Thyroid gland (tissue), 4 donors: Measurements from ENCODE around the gene TSR2. TPM values are rescaled to one million over a fixed set of nuclear protein-coding genes. Genes with fewer than 3 reads are reported as not detected.

Experiments
- DNase-seq, 2 donors: peaks; one replicate each; pipeline ENCODE4 v3.0.0-alpha.2; 2019
- H3K27ac ChIP-seq, 3 donors: fragments of 200-600 bp; sonication (generic); 1 replicate in 2 of 3; 2 replicates in 1 of 3; pipeline ENCODE4 v1.5.1; 2016 to 2019; ENCODE audit warnings: mild to moderate bottlenecking in 1 of 3, moderate library complexity in 1 of 3
- H3K27me3 ChIP-seq: fragments of 200-600 bp; sonication (generic); one replicate; pipeline ENCODE4 v1.5.1; 2019
- H3K36me3 ChIP-seq, 2 donors: fragments of 200-600 bp; sonication (generic); one replicate each; pipeline ENCODE4 v1.5.1; 2016 to 2019
- H3K4me1 ChIP-seq, 2 donors: fragments of 200-600 bp; sonication (generic); one replicate each; pipeline ENCODE4 v1.5.1; 2017 to 2019
- H3K4me3 ChIP-seq, 3 donors: fragments of 200-600 bp; sonication (generic); replicated peaks in 1 of 3; 1 replicate in 2 of 3; 2 replicates in 1 of 3; pipeline ENCODE4 v1.5.1; 2016; ENCODE audit warnings: mild to moderate bottlenecking in 1 of 3
- H3K9me3 ChIP-seq: fragments of 200-600 bp; sonication (generic); one replicate; pipeline ENCODE4 v1.5.1; 2017
- POLR2A ChIP-seq, 2 donors: fragments of 450-650 bp; IDR thresholded peaks; one replicate each; pipeline ENCODE4 v1.6.1; 2017; ENCODE audit warnings: antibody characterized with exemption in 2 of 2, mild to moderate bottlenecking in 2 of 2, moderate library complexity in 1 of 2
- WGBS, 2 donors: methylation state at CpG; one replicate each; pipeline ENCODE4 v1.1.5; 2017; 5-methylcytosine and 5-hydroxymethylcytosine counted together
- intact Hi-C: fragments of 100-400 bp; cut with DNase I; formaldehyde crosslinking; loops from one replicate; pipeline ENCODE4 v1.15.1; 2023
- total RNA-seq, 4 donors: library from RNA; depleted of rRNA; stranded (reverse); fragments of >200 nt; gene quantifications; one replicate each; pipeline ENCODE4 v1.2.3, GENCODE V29; 2016
- TF ChIP-seq, protein P1 (sequence below), 6 experiments: fragments of 200-600 bp in 3 of 6; fragments of 450-650 bp in 3 of 6; sonication (generic) in 3 of 6; IDR thresholded peaks; one replicate each; pipeline ENCODE4 v1.5.1; 2016 to 2019; ENCODE audit warnings: antibody characterized with exemption in 6 of 6, mild to moderate bottlenecking in 2 of 6, inconsistent platforms in 1 of 6, moderate library complexity in 1 of 6

Gene TSR2
- total RNA-seq, 4 donors from 2014 or later = 27.9 to 39.0 (median 34.3) TPM

DNA sequence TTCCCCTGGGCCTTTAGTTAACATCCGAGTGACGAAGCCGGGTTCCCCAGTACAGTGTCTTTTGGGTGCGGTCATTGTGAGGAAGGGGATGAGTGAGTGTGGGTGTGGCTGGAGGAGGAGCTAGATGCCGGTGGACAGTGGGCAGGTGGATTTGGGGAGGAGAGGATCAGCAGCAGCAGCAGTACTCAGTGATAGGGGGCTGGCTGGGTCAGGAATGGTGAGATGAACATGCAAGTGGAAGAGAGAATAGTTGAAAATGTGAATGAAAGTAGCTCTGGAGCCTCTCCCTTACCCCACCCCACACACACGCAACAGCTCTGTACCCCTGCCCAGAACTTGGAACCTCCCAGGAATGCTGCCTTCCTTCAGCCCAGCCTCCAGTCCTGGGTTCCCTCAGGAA, 4.5 kb downstream of the TSR2 start:
- H3K27me3 ChIP-seq = no peaks in the 10 kb centered on the region
- H3K4me3 ChIP-seq = no peak overlapping the region
- no peak for DNase-seq
- intact Hi-C loops = no loop called here
- 72 to 87% methylated on average over 6 of the region's 6 CpGs for WGBS, 2 donors
- H3K36me3 ChIP-seq = no peaks in the 10 kb centered on the region
- no peaks in the 10 kb centered on the region for H3K4me1 ChIP-seq
- no peaks in the 10 kb centered on the region for H3K9me3 ChIP-seq
- no peak overlapping the region for H3K27ac ChIP-seq
- no peak for TF ChIP-seq POLR2A (IDR thresholded peaks at IDR 0.05)

DNA sequence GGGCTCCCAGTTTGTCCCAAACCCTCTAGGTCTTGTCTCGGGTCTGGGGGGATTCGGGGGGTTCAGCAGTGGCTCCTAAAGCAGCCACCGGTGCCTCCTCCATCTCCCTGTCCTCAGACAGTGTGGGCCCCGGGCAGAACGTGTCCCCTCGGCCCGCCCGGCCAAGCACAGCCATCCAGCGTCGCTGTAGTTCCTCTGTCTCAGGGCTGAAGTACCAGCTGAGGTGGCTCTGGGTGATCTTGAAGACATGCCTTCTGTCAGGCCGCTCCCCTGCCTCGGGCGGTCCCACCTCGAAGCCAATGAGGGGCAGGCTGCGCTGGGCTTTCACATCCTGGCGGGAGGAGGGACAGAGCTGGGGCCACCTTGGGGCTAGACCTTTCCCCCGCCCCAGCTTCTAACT, 5.9 kb downstream of the TSR2 start:
- Histone ChIP-seq H3K27me3 (no peaks in the 10 kb centered on the region), H3K4me1 (no peaks in the 10 kb centered on the region), H3K27ac (no peak overlapping the region), H3K9me3 (no peaks in the 10 kb centered on the region), H3K36me3 (no peaks in the 10 kb centered on the region), H3K4me3 (no peak overlapping the region)
- 81 to 87% methylated on average over 4 to 7 of the region's 17 CpGs for WGBS, 2 donors
- intact Hi-C loops = no loop called here
- TF ChIP-seq POLR2A (IDR thresholded peaks at IDR 0.05) = no peak
- TF ChIP-seq, protein P1, sequence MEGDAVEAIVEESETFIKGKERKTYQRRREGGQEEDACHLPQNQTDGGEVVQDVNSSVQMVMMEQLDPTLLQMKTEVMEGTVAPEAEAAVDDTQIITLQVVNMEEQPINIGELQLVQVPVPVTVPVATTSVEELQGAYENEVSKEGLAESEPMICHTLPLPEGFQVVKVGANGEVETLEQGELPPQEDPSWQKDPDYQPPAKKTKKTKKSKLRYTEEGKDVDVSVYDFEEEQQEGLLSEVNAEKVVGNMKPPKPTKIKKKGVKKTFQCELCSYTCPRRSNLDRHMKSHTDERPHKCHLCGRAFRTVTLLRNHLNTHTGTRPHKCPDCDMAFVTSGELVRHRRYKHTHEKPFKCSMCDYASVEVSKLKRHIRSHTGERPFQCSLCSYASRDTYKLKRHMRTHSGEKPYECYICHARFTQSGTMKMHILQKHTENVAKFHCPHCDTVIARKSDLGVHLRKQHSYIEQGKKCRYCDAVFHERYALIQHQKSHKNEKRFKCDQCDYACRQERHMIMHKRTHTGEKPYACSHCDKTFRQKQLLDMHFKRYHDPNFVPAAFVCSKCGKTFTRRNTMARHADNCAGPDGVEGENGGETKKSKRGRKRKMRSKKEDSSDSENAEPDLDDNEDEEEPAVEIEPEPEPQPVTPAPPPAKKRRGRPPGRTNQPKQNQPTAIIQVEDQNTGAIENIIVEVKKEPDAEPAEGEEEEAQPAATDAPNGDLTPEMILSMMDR (IDR thresholded peaks at IDR 0.05) = no peak
- no peak for DNase-seq

DNA sequence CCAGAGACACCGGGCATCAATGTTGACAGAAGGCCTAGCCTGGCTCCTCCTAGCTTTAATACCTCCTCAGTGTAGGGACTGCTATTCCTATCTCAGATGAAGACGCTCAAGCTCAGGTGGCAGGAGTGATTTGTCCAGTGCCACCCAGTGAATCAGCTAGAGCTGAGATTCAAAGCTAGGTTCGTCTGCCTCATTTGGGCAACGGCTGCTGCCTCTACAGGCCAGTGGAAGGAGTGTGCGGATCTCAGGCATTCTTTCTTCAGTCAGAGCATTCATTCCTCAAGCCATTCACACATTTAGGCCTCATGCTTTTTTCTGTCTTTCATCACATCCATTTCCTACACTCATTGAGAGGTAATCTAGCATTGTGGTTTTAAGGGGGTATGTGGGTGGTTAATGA, 7.3 kb downstream of the TSR2 start:
- H3K36me3 ChIP-seq = no peaks in the 10 kb centered on the region
- no peak for DNase-seq
- 68 to 75% methylated on average over 1 to 4 of the region's 5 CpGs for WGBS, 2 donors
- H3K27ac ChIP-seq = no peak overlapping the region
- no peak overlapping the region for H3K4me3 ChIP-seq
- TF ChIP-seq, protein P1 (IDR thresholded peaks at IDR 0.05) = no peak
- no peak for TF ChIP-seq POLR2A (IDR thresholded peaks at IDR 0.05)
- intact Hi-C loops = no loop called here
- no peaks in the 10 kb centered on the region for H3K27me3 ChIP-seq
- H3K4me1 ChIP-seq = no peaks in the 10 kb centered on the region
- no peaks in the 10 kb centered on the region for H3K9me3 ChIP-seq

DNA sequence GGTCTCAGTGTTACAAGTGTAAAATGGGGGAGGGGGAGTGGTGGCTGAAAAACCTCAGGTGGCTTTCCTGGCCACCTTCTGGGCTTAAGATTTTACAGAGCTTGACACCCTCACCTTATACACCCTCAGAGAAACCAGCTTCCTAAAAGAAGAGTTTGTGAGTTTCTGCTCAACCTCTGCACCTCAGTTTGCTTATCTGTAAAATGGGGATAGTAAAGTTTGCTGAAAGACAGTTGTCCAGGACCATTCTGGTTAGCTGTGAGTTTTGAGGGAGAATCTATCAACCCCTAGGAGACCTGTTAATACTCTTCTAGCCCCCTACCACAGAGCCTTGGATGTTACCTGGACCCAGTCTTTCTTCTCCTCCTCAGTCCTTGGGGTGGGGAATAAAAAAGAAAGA, 9.7 kb downstream of the TSR2 start:
- H3K4me3 ChIP-seq = no peak overlapping the region
- H3K36me3 ChIP-seq = no peaks in the 10 kb centered on the region
- H3K9me3 ChIP-seq = no peaks in the 10 kb centered on the region
- H3K4me1 ChIP-seq = no peaks in the 10 kb centered on the region
- intact Hi-C loops = no loop called here
- no peak for DNase-seq
- TF ChIP-seq, protein P1 (IDR thresholded peaks at IDR 0.05) = no peak
- no peak for TF ChIP-seq POLR2A (IDR thresholded peaks at IDR 0.05)
- no peaks in the 10 kb centered on the region for H3K27me3 ChIP-seq
- H3K27ac ChIP-seq = no peak overlapping the region

DNA sequence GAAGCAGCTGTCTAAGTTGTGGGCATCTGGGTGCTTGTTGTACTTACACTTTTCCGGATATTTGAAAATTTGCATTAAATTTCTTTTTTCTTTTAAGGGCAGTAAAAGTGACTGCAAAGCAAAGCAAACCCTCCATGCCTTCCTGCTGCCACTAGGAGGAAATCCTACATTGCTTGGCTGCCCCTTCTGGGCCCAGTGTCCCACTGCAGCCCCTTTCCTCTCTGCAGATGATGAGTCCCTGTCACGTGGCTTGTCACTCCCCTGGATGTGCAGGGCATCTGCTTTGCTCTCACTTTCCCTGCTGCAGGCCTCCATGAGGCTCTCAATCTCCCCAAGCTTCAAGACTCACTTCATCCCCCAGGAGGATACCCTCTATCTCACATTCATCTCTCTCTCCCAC, 12.7 kb downstream of the TSR2 start:
- Histone ChIP-seq H3K9me3 (no peaks in the 10 kb centered on the region), H3K27ac (no peak overlapping the region), H3K4me3 (no peak overlapping the region), H3K4me1 (no peaks in the 10 kb centered on the region), H3K27me3 (no peaks in the 10 kb centered on the region), H3K36me3 (no peaks in the 10 kb centered on the region)
- no peak for DNase-seq
- intact Hi-C loops = no loop called here
- WGBS, 2 donors = 52 to 57% methylated on average over 2 of the region's 2 CpGs
- TF ChIP-seq, protein P1 (IDR thresholded peaks at IDR 0.05) = no peak
- no peak for TF ChIP-seq POLR2A (IDR thresholded peaks at IDR 0.05)
